Left lobe of liver (tissue), 2 donors: ENCODE results near the gene RERE. TPM values are rescaled to one million over a fixed set of nuclear protein-coding genes. Genes with fewer than 3 reads are reported as not detected.

ENCODE experiments used
- ATAC-seq: fragments of 200-7000 bp; cut with Tn5 transposase; one replicate; pipeline ENCODE4 v1.9.1; 2020; ENCODE audit warnings: mild to moderate bottlenecking, moderate library complexity
- DNase-seq: peaks from one replicate; pipeline ENCODE4 v3.0.0-alpha.2; 2020; ENCODE audit warnings: low spot score
- total RNA-seq: library from RNA; stranded (reverse); gene quantifications from one replicate; pipeline ENCODE4 v1.2.1, GENCODE V29; 2021
- donor health status: DM: no; HTN: no; CAD: no; lungs with moderate emphysema.
- donor health status: DM: no; HTN: yes; CAD: no.

Gene RERE
- total RNA-seq, 1 donor from 2014 or later, result 30.9 TPM

- DNase-seq (no peak), ATAC-seq (no peak)
Measured at GRCh38 chr1:8419172-8419571, 398.3 kb downstream of the RERE start.

DNA sequence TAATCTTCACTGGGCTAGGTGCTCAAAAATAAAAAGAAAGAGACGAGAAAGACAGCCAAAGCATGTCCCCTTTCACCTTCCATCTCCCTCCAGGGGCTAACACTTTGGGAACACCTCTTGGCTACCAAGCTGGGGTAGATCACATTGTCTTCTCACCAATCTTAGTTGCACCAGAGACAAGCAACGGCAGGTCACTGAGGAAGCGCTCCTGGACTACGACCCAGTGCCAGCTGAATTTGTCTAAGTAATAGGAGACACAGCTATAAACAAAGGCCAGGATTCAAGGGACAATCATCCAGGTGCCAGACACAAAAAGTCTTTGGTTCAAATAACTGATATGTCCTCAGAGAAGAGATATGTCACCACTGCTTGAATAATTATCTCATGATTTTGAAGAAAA lies 399.1 kb downstream of the RERE start:
- DNase-seq (no peak), ATAC-seq (no peak)

DNA sequence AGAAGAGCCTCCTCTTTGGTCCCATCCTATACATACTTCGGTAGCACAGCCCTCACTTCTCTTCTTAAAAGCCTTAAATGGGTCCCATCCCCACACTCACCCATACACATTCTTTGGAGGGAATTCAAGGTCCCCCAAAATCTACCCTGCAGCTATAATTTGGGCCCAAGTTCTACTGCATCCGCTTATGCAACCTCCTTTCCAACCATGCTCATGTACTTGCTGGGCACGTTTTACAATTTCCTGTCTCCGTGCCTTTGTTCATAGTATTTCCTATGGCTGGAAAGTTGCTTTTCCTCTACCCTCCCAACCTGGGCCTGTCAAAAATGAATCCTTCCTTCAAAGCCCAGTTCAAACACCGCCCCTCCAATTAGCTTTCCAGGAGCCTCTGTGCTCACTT lies 399.8 kb downstream of the RERE start:
- DNase-seq (no peak), ATAC-seq (no peak)

DNA sequence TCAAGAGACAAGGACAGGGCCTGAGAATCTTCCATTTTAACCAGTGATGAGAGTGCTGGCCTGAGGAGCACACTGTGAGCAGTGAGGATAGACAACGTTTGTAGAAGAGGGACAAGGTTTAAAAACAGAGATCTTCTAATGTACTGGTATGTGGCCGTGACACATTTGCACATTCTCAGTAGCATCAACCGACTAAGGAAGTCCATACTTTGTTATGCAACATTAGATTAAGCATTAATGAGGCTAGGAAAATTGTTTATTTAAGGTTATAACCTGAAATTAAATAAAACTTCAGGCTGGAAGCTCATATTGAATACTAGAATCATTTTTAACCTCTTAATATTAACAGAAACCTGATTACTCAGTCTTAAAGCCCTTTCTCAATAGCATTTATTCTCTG lies 400.6 kb downstream of the RERE start:
- DNase-seq (no peak), ATAC-seq (peak; percentile 53)

DNA sequence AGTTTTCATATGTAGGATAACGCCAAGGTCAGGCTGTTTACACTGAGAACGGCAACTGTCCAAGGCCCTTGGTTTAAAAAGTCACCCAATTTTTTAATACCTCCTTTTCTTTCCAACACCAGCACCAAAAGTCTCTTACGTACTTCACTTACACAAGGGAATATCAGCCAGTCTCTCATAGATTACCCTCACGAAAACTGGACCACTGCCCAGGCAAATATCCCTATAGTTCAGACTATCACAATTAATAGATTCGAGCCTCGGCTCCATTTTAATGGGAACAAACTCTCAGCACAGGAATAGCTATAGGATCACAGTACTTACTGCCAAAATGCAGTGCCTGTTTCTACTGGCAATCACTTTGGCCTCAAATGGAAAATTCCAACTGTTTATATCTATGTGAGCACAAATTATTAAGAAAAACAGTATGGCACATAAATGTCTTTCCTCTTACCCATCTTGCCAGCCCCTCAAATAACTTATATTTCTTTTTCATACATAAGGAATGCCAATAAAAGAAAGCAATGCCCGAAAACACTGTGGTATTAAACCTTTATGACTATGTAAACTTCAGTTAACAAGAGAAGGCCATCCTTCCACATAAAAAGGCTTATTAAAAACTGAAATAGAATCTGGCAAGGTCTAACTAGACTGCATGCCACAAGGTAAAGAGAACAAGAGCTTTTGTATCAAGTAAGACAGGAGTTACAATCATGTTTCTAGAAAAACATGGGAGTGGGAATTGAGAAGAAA lies 401.7 kb downstream of the RERE start:
- ATAC-seq (no peak), DNase-seq (no peak)

DNA sequence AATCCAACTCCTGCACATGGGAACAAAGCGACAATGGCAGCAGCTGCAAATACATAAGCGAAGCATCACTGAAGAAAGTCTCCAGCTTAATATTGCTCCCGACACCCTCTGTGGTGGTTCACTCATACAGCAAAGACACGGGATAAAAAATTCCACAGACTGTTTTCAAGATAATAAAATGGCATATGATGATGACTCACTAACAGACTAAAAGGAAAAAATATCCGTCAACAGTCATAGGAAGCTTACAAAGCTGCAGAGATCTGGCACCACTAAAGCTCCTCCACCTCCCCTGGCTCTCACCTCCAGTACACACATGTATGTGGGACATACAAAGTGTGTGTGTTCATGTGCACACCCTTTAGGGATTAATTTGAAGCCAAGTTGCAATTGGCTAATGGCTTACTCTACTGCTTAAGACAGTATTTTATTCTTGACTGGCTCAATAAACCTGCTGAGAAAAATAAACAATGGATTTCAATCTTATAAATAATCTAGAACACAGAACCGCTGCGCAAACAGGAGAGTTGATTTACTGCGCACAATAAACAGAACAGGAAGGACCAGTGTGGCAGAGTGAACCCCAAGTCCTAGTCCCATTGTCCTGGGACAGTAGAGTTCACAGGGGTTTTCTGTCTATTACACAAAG lies 405.1 kb downstream of the RERE start:
- ATAC-seq (no peak), DNase-seq (no peak)

GRCh38 chr1:8411803-8412182 lies 405.6 kb downstream of the RERE start:
- ATAC-seq, result no peak

DNA sequence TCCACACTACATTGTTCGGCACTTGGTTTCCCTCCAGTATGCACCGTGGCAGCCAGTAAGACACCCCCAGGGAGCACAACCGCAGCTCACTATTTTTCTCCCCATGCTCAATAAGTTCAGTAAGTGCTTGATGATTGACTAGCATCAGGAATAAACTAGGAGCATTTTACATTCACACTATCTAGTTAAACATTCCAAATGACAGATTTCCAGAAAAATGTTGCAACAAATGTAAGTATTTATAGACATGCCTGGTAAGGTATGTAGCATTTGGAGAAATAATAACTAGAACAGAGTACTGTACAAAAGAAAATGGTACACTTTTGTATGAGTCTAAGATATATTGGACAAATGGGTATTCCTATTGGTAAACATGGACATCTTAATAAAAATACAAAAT lies 406.6 kb downstream of the RERE start:
- DNase-seq, result no peak
- no peak for ATAC-seq

More at GRCh38 chr1:8411803-8412182, 405.6 kb downstream of the RERE start:
- no peak for DNase-seq

DNA sequence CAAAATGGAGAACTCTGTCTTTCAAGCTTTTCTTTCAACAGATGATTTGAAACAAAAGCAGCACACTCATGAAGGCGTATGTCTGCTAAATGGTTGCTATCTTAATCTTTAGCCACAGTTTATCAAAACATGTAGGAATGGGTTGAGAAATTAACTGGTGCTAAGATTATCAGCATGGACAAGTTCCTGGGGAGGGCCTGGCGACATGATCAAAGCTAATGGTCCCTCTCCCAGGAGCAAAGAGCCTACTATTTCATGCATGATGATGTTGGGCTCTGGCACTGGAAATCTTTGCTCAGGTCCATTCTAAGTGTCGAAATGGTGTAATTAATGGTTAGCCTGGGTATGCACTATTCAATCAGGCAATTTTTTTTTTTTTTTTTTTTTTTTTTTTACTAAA lies 407.8 kb downstream of the RERE start:
- DNase-seq (no peak), ATAC-seq (peak; percentile 40)

GRCh38 chr1:8409106-8409505 lies 408.3 kb downstream of the RERE start:
- DNase-seq (no peak), ATAC-seq (peak; percentile 71)

DNA sequence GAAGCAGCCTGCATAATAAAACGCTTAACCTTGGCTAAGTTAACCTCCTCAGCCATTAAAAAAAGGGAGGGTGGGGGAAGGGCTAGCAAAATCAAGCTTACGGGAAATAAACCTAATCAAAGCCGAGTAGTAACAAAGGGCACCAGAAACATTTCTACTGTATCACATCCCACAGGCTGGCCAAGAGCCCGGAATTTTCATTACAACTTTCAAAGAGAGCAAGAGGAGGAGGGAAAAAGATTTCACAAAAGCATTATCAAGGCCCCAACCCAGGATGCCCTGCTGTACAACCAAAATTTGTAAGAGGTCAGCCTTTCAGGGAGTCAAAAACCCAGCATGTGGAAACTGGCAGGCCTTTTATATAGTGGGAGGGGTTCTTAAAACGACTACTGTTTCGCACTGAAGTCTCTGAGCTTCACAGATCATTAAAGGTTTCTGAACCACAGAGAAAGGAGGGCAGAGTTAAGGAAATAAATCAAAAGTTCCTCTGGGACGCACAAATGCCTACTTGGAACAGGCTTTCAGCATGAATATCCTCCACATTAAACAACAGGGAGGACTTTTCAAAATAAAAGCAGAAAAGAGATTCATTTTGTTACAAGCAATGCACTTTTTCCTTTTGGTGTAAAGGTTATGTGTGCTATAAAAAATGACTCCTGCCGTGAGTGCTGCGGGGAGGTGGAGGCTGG lies 409.1 kb downstream of the RERE start:
- DNase-seq (peak; percentile 89), ATAC-seq (peak; percentile 75)

- no peak for ATAC-seq
- no peak for DNase-seq
Measured at GRCh38 chr1:8407652-8408051, 409.8 kb downstream of the RERE start.

DNA sequence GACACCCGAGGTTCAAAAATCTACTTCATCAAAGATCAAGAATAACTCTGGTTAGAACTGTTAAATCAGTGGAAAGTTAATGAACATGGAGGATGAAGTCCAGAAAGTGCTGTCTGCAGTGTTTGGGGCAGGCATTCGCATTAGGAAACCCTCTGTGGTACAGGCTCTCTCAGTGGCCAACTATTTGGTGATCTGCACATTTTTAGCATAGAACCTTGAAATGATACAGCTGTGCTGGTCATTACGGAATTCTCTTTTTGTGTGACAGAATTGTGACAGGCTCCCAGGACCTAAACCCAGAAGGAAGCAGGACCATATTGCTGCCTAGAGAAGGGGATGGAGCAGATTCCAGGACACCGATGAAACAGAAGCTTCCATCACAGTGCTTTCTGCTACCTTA lies 410.5 kb downstream of the RERE start:
- ATAC-seq (no peak), DNase-seq (no peak)

DNA sequence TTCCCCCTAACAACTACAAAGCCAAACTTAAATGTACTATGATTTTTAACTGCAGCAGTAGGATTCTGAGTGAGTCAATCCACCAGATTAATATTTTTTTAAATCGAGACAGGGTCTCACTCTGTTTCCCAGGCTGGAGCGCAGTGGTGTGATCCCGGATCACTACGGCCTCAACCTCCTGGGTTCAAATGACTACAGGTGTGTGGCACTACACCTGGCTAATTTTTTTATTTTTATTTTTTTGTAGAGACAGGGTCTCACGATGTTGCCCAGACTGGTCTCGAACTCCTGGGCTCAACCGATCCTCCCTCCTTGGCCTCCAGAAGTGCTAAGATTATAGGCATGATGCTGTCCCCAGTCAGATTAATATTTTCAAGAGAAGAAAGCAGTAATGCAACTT lies 411.4 kb downstream of the RERE start:
- no peak for DNase-seq
- no peak for ATAC-seq

- no peak for DNase-seq
- ATAC-seq, result no peak
Measured at GRCh38 chr1:8404460-8405370, 412.7 kb downstream of the RERE start.

GRCh38 chr1:8402109-8402710 lies 415.2 kb downstream of the RERE start:
- no peak for DNase-seq

GRCh38 chr1:8398677-8399076 lies 418.8 kb downstream of the RERE start:
- ATAC-seq (no peak), DNase-seq (no peak)

More at GRCh38 chr1:8402109-8402710, 415.2 kb downstream of the RERE start:
- no peak for ATAC-seq

DNA sequence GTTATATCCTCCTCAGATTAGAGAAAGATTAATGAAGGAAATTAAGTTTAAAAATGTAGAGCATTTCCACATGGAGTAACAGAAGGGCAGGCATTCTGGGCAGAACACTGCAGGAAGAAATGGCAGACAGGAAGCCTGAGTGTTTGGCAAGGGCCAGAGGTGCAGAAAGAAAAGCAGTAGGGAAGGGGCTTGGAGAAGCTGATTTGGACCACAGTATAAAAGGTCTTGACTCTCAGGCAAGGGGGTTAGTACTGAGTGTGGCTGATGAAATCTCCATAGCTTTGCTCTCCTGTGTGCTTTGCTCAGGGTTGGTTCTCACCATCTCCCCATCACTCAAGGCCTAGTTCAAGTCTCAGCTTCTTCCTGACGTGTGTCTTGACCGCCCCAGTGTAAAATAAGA lies 419.4 kb downstream of the RERE start:
- DNase-seq, result no peak
- no peak for ATAC-seq

DNA sequence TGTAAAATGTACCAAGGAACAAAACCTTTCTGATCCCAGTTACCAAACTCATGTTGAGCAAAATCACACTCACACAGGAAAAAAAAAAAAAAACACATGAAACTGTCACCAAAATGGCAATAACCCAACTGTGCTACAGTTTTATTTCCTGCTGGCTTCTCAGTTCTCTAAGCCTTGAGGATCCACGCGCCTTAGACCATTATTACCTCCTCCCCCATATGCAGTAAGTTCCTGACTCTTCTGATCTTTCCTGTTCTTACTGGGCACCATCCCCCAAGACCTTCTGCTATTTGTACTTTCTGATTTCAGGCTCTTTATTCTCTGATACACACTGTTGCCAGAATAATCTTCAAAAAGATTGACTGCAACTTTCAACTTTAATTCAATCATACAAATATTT lies 419.9 kb downstream of the RERE start:
- DNase-seq (no peak), ATAC-seq (peak; percentile 45)

GRCh38 chr1:8396786-8397406 lies 420.5 kb downstream of the RERE start:
- ATAC-seq (peak; percentile 41), DNase-seq (no peak)
